SH-SY5Y (cell line): ENCODE measurements around the gene TMEM89.

Source experiments
- GATA2 ChIP-seq: IDR thresholded peaks from 2 replicates; pipeline ENCODE4 v1.6.1; 2011; ENCODE audit warnings: mild to moderate bottlenecking, low read depth, low read length
- GATA3 ChIP-seq: IDR thresholded peaks from 2 replicates; pipeline ENCODE4 v1.6.1; 2011; ENCODE audit warnings: low read depth, mild to moderate bottlenecking, low read length, moderate library complexity

GRCh38 chr3:48647714-48648113 is 26.1 kb upstream of the TMEM89 start:
- TF ChIP-seq GATA3: no peak
- TF ChIP-seq GATA2: no peak
